ENCODE results near the gene SPINK14. TPM values are rescaled to one million over a fixed set of nuclear protein-coding genes. Genes with fewer than 3 reads are reported as not detected.

Gene SPINK14
- total and polyA plus RNA-seq, 2 of the 13 experiments (the other 11 are each of a cell fraction or from before 2014, with no cell fraction given): not detected

GRCh38 chr5:148205044-148205806, 36.9 kb downstream of the SPINK14 start:
- no peaks in the 10 kb centered on the region for H3K9me3 ChIP-seq (ENCODE audit: low read length)
- no peaks in the 10 kb centered on the region for H3K79me2 ChIP-seq (ENCODE audit: insufficient read depth, low read length)
- no peak overlapping the region for H3K27ac ChIP-seq (ENCODE audit: extremely low read length, insufficient read depth, low read length)
- no peak for DNase-seq (ENCODE audit: low spot score)
- H3K36me3 ChIP-seq (replicated peaks in 1 of 2; ENCODE audit: control insufficient read depth in 1 of 2, insufficient read depth in 2 of 2, low read length in 2 of 2): no peaks in the 10 kb centered on the region
- no peak overlapping the region for H3K4me2 ChIP-seq (ENCODE audit: low read depth, low read length)
- CTCF ChIA-PET (ENCODE audit: low intra/inter-chr PET ratio, low total read pairs): no interaction called here
- intact Hi-C loops (cut with micrococcal nuclease; ENCODE audit: unreplicated experiment): no loop called here
- no peaks in the 10 kb centered on the region for H3K4me1 ChIP-seq (ENCODE audit: insufficient read depth, low read length)
- POLR2A ChIA-PET: no interaction called here
- in situ Hi-C loops (cut with HindIII; ENCODE audit: extremely low pct_ligation_motif_present, low pct_unique_long_range_greater_than_20kb): no loop called here
- no peaks in the 10 kb centered on the region for H3K27me3 ChIP-seq (ENCODE audit: control insufficient read depth in 1 of 2, insufficient read depth in 2 of 2, low read length in 2 of 2)
- H4K20me1 ChIP-seq (ENCODE audit: insufficient read depth, low read length): no peaks in the 10 kb centered on the region
- FAIRE-seq: no peak
- H3K4me3 ChIP-seq (replicated peaks in 1 of 3; ENCODE audit: insufficient read depth in 1 of 3, low read depth in 2 of 3, low read length in 3 of 3): no peak overlapping the region
- no peak overlapping the region for H2AFZ ChIP-seq (ENCODE audit: low read length)
- no peak overlapping the region for H3K9ac ChIP-seq (ENCODE audit: insufficient read depth, low read depth, low read length)
- ATAC-seq: no peak
- WGBS (ENCODE audit: low lambda C conversion rate): 20% methylated on average over 4 of the region's 4 CpGs
- no TSS peak for BruUV-seq (replicated peaks)
- TF ChIP-seq ATF3 (CRISPR knock-in tag; IDR thresholded peaks at IDR 0.05): no peak
- no peak for TF ChIP-seq ZFY (CRISPR knock-in tag; IDR thresholded peaks at IDR 0.05)
- no peak for TF ChIP-seq HMGXB3 (CRISPR knock-in tag; IDR thresholded peaks at IDR 0.05; ENCODE audit: borderline replicate concordance)
- TF ChIP-seq MAFF (IDR thresholded peaks at IDR 0.05; ENCODE audit: low read depth, low read length): no peak
- no peak for TF ChIP-seq IRF2 (CRISPR knock-in tag; IDR thresholded peaks at IDR 0.05)
- no peak for TF ChIP-seq MYC (CRISPR knock-in tag; IDR thresholded peaks at IDR 0.05; ENCODE audit: borderline replicate concordance)
- no peak for TF ChIP-seq SNAPC5 (CRISPR knock-in tag; IDR thresholded peaks at IDR 0.05; ENCODE audit: borderline replicate concordance)
- no peak for TF ChIP-seq HDAC1 (CRISPR knock-in tag; IDR thresholded peaks at IDR 0.05)
- TF ChIP-seq ZNF3 (CRISPR knock-in tag; IDR thresholded peaks at IDR 0.05): no peak
- TF ChIP-seq SP5 (CRISPR knock-in tag; IDR thresholded peaks at IDR 0.05; ENCODE audit: borderline replicate concordance, low read depth): no peak
- TF ChIP-seq FOSL2 (CRISPR knock-in tag; IDR thresholded peaks at IDR 0.05): no peak
- no peak for TF ChIP-seq AFF4 (CRISPR knock-in tag; IDR thresholded peaks at IDR 0.05)
- TF ChIP-seq ZNF780A (CRISPR knock-in tag; IDR thresholded peaks at IDR 0.05): no peak
- no peak for TF ChIP-seq RXRA (CRISPR knock-in tag; IDR thresholded peaks at IDR 0.05)
- no peak for TF ChIP-seq ZNF879 (CRISPR knock-in tag; IDR thresholded peaks at IDR 0.05)
- TF ChIP-seq XBP1 (CRISPR knock-in tag; IDR thresholded peaks at IDR 0.05): no peak
